ENCODE measurements around the gene KCNK2.

The KCNK2 gene

GRCh38 chr1:215094381-215094780 is 11.8 kb downstream of the KCNK2 start:
- no peak for DNase-seq (ENCODE audit: low read depth in 3 of 3)

DNA sequence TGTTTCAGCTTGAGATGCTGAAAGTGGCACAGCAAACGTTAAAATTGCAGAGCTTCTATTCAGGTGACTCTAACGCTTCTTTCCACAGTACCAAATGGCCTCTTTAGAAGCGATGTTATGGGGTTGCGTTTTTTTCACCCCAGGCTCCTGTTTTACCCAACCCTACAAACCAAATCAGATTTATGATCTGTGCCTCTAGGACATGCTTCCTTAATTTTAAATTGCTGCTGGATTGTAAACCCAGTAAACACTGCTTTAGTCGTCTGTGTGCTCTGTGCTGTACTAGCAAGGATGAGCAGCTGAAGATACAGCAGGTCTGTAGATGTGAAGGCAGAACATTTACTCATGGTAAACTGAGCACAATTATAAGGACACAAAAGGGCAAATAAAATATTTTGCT is 13.0 kb downstream of the KCNK2 start:
- DNase-seq (ENCODE audit: low read depth in 3 of 3), result no peak

- DNase-seq (ENCODE audit: low read depth in 3 of 3), result no peak
These were observed 19.0 kb downstream of the KCNK2 start for GRCh38 chr1:215101511-215101910.

GRCh38 chr1:215104283-215104682 is 21.7 kb downstream of the KCNK2 start:
- no peak for DNase-seq (ENCODE audit: low read depth in 3 of 3)

DNA sequence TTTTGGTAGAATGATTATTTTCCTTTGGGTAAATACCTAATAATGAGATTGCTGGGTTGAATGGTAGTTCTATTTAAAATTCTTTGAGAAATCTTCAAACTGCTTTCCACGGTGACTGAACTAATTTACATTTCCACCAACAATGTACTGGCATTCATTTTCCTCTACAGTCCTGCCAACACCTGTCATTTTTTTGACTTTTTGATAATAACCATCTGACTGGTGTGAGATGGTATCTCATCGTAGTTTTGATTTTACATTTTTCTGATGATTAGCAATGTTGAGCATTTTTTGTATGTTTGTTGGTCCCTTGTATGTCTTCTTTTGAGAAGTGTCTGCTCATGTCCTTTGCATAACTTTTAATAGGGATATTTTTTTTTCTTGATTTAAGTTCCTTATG is 23.5 kb downstream of the KCNK2 start:
- no peak for DNase-seq (ENCODE audit: low read depth in 3 of 3)

GRCh38 chr1:215109171-215109570 is 26.6 kb downstream of the KCNK2 start:
- no peak for DNase-seq (ENCODE audit: low read depth in 3 of 3)

DNA sequence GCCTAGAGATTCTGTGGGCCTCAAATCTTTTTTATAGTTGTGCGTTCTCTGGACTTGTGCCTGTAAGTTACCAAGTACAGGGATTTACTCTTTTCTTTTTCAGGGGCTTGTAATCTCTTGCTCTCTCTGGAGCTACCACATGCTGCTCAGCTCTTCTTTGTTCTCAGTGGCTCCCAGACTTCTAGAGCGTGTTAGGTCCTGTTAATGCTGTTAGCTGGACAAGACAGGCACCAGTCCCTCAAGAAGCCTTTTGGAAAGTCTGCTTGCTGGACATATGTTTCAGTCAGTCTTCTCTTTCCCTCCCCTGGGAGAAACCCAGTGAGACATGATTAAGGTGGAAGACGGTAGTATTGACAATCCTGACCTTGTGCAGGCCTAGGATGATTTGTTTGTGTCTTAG is 29.4 kb downstream of the KCNK2 start:
- DNase-seq (ENCODE audit: low read depth in 3 of 3), result no peak

DNA sequence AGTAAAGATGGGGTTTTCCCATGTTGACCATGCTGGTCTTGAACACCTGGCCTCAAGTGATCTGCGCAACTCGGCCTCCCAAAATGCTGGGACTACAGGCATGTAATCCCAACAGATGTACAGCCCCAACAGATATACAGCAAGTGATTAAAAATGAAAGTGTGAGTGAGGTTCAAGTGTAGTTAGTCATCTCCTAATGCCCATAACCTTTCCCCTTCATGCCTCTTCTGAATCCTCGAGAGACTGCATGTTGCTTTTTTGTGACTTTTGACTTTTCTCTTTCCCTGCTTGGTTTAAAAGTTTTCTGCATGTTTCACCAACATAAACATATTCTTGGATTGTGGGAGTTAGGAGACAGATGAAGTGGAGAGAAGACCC is 31.2 kb downstream of the KCNK2 start:
- no peak for DNase-seq (ENCODE audit: low read depth in 3 of 3)

DNA sequence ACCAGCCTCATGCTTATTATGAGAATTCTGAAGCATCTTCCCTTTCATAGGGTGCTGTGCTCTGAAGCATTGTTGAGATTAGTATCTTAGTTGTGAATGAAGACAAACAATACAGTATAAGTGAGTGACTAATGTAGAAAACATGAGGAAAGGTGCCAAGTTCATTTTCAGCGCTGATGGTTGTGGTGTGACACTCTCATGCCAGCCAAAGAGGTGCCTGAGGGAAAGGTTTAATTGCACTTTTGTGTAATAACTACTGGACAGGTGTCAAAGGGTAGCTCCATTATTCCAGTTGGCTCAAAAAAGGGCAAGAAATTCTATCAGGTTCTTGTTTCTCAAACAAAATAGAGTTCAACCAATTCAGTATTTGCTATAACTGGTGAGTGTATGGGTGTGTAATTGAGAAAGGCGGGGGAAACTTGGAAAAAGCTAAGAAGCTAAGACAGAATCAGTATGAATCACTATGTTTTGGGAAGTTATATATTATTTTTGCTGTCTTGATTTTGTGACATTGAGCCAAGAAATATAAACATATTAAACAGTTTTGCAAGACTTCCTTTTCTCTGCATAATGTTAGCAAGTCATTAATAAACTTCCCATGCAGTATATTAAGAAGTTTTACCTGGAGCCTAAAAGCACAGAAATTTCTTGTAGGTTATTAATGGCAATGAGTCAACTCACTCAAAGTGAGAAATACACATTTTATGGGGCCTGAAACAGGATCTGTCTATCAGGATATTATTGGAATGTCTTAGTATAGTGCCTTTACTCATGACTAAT is 31.8 kb downstream of the KCNK2 start:
- no peak for DNase-seq (ENCODE audit: low read depth in 3 of 3)

DNA sequence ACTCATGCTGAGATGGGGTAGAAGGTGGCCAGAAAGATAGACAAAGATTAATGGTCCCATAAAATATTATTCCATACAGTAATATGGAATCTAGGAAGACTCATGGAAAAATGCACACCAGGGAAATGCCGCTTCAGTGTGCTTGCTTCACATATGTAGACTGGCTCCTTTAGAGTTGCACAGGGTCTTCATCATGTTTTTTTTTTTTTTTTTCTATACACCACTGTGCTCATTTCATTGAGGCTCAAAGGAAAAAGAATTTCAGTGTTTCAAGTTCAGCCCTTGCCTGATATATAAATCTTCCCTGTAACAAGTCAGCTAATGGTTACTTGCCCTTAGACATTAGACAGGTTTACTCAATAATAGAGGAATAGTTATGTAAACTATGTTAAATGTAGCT is 33.2 kb downstream of the KCNK2 start:
- no peak for DNase-seq (ENCODE audit: low read depth in 3 of 3)

GRCh38 chr1:215118081-215118480 is 35.5 kb downstream of the KCNK2 start:
- DNase-seq (ENCODE audit: low read depth in 3 of 3), result no peak

DNA sequence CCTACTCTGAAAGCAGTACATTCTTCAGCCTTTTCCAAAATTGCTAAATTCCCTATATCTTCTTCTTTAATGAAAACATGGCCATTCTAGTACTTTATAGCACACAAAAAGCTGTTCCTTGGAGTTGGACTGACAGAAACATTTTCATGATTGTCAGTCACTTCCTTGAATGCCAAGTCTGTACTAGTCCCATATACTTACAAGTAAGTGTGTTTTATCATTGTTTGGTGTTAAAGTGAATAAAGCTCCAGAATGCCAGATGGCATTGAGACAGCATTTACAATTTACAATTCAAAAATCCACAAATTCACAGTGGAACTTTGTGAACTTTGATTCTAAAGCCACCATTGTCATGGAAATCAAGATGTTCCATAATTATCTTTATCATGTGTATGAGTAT is 36.5 kb downstream of the KCNK2 start:
- DNase-seq (ENCODE audit: low read depth in 3 of 3), result no peak

DNA sequence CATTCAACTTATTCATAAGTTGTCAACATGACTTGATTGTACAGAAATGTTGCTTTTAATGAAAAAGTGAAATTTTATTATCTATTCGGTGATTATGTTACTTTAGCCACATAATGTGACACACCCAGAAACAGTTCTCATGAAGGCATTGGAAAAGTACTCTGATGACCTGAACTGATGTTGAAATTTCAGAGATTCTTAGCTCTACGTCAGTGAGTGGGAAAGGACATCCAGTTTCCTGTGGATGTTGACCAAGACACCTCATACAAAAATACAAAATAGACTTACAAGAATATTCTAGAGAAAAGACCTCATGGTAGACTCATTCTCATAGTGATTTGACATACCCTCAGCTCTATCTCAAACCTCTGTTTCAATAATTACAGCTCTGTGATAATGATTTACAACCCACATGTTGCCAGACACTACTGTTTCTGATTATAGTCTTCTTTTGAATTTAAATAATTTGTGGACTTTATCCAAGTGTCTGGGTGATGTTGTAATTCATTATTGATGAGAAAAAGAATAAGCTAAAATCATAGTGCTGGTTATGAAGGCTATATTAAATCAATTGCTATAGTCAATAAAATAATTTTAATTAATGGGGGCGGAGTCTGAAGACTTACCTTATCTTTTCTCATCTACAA is 37.3 kb downstream of the KCNK2 start:
- DNase-seq (ENCODE audit: low read depth in 3 of 3), result no peak

DNA sequence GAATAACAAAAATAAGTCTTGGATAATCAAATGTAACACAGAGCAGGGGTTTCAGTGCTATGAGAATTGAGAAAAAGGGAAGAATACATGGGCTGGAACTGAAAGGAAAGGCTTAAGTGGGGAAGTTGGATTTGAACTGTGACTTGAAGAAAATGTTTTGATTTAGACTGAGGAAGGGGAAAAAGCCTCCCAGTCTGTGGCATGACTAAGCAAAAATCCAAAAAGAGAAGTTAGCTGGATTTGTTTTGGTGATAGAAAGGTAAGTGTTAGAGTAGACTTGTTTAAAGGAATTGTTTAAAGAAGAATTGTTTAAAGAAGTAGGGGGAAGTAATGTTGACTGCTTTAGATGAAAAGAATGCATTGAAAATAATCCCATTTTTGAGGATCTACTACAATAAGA is 46.0 kb downstream of the KCNK2 start:
- no peak for DNase-seq (ENCODE audit: low read depth in 3 of 3)

GRCh38 chr1:215131291-215131690 is 48.8 kb downstream of the KCNK2 start:
- DNase-seq (ENCODE audit: low read depth in 3 of 3), result no peak

- DNase-seq (ENCODE audit: low read depth in 3 of 3), result no peak
These were observed 49.6 kb downstream of the KCNK2 start for GRCh38 chr1:215132156-215132555.

DNA sequence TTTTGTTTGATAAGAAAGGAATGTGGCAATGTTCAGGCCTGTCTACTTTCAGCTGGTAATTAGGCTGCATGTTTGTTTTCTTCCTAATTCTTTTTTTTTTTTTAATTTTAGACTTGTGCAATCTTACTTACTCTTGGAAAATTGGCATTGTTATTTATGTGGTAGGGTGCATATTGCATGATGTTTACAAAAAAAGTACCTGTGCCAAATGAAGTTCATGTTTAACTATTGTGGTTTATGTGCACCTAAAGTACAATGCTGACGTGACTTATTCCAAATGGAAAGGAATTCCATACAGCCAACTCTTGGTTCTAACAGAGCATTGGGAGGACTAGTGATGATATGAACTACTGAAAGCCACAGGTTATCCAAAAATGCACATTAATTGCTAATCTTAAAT is 51.0 kb downstream of the KCNK2 start:
- DNase-seq (ENCODE audit: low read depth in 3 of 3), result no peak

GRCh38 chr1:215137985-215138384 is 55.4 kb downstream of the KCNK2 start:
- no peak for DNase-seq (ENCODE audit: low read depth in 3 of 3)

- DNase-seq (ENCODE audit: low read depth in 3 of 3), result no peak
These were observed 57.6 kb downstream of the KCNK2 start for GRCh38 chr1:215140135-215140534.

- no peak for DNase-seq (ENCODE audit: low read depth in 3 of 3)
These were observed 58.9 kb downstream of the KCNK2 start for GRCh38 chr1:215141460-215141859.

- DNase-seq (ENCODE audit: low read depth in 3 of 3), result no peak
These were observed 61.0 kb downstream of the KCNK2 start for GRCh38 chr1:215143497-215143896.

DNA sequence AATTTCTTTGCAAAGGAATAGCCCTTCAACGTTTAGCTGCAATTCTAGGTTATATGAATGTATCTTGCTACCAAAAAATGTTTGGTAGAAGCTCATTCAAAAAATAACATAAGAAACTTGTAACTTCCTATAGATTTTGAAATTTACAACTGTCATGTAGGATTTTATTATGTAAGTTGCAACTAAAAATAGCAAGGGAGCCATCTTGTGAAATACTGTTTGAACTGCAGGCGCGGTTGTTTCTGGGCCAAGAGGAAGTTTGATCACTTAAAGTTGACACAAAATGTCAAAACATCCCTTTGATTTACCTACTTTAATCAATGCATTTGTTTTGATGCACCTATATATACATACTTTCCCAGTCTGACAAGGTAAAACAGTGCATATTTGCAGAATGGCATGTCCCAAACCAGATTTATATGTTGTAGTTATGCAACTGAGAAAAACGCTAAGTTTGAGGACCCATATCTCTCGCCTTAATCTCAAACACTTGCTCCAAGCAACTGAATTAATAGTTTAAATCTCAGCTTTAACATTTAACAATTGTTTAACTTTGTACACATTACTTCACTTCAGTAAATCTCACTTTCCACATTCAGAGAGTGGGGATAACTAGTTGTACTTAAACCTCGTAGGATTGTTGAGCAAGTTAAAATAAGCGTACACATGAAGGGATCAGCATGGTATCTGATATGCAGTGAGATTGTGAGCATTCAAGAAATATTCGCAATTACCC is 63.9 kb downstream of the KCNK2 start:
- DNase-seq (ENCODE audit: low read depth in 3 of 3), result no peak

DNA sequence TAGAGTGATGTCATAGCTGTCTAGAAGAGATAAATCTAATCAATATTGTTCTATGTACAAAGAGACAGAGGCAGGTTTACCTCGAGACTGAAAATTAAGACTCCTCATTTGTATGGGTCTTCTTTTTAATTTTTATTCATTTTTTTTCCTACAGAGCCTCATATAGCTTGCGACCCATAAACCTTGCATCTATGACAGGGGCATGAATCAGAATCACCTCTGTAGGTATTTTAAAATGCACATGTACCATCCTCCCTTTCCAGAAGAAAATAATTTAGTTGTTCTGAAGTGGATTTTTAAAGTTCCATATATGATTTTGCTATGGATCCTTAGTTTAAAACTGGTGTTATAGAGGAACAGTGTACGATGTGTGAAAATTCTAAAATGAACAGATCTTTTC is 64.5 kb downstream of the KCNK2 start:
- DNase-seq (ENCODE audit: low read depth in 3 of 3), result no peak

Data from stimulated activated CD4-positive, alpha-beta T cell treated with anti-CD3 and anti-CD28 coated beads, TNF-alpha, amount 100 ng/mL, for 24 hours (primary cell).